GM19023 (cell line): ENCODE results near the gene HMG20A.

Source experiments
- ATAC-seq: cut with Tn5 transposase; IDR thresholded peaks from one replicate; pipeline ENCODE4 v1.9.1; 2021; ENCODE audit warnings: mild to moderate bottlenecking, moderate library complexity; ENCODE audit not compliant: unreplicated experiment

The HMG20A gene

DNA sequence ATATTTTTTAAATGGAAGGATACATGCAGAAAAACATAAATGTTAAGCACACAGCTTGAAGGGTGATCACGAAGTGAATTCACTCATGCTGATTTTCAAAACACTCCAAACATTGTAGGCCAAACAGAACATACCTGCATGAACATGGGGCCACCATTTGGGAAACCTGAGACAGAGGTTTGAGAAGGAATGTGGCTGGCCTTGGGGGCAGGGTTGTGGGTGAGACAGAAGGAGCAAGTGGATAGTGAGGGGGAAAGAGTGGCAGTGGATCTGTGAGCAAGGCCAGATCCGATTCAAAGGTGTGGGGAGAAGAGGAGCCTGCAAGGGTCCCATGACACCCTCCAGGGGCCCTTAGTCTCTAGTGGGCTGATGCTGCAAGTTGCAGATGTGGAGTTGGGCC is 94.9 kb downstream of the HMG20A start:
- ATAC-seq: no peak

DNA sequence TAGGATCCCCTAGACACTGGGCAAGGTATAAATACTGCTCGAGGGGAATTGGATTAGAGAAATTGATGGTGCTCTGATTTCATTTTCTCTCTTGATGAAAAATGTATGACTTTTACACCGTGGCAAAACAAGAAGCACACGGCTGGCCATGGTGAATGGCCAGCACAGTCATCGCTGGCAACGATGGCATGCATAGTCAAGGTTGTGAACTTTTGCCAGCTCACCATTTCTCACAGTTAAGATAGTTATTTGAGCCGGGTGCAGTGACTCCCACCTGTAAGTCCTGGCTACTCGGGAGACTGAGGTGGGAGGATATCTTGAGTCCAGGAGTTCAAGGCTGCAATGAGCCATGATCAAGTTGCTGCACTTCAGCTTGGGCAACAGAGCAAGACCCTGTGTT is 95.4 kb downstream of the HMG20A start:
- no peak for ATAC-seq

GRCh38 chr15:77516786-77517185 is 96.1 kb downstream of the HMG20A start:
- ATAC-seq: no peak

DNA sequence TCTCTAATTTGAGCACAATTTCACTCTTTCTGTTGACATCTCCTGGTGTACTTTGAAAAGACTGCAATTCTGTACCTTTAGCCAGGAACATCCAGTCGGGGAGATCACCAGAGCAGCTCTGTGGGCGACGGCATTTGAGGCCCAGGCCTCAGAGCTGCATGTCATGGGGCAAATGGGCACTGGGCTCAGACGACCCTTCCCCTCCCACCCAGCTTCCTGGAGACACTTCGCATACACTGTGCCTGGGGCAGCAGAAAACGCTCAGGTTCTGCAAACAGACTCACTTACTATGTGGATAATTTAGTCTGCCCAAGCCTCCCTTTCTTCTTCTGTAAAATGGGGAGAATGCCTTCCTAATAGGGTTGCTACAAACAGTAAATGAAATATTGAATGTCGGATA is 96.9 kb downstream of the HMG20A start:
- no peak for ATAC-seq

DNA sequence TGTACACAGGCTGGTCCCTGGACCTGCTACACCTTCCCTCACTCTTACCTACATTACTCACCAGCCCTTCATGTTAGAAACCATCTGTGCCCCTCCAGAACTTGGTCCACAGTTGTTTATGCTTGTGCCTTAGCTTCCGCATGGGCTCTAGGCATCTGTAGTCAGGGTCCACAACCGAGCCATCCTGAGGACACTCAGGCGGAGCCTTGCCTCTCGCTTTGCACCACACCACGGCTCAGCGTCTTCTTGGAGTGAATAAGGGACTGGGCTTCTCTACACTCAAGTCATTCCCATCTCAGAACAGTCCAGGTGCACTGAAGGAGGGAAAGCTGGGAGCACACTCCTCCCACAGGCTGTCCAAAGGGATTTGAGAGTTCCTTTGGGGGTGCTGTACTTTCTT is 97.8 kb downstream of the HMG20A start:
- no peak for ATAC-seq

DNA sequence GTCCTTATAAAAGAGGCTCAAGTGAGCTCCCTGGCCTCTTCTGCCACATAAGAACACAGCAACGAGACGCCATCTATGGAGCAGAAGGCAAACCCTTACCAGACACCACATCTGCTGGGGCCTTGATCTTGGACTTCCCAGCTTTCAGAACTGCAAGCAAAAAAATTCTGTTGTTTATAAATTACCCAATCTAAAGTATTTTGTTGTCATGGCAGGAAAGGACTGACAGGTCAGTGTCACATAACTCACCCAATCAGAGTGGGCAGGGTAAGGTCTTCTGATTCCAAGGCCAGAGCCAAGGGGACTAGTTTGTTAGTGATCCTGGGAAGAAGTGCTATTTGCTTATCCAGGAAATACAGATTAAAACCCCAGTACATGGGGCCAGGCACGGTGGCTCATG is 98.9 kb downstream of the HMG20A start:
- no peak for ATAC-seq

DNA sequence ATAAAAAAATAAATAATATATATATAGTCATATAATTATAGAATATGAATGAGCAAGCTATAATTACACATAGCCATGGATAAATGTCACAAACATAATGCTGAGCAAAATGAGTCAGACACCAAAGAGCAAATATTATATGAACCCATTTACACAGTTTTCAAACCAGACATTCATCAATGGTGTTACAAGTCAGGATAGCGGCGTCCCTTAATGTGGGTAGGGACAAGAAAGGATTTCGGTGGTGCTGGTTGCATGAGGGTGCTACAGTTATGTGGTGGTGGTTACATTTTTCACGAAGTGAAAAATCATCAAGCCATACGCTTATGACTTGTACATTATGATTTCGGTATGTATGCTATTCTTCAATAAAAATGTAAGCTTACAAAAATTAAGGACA is 100.5 kb downstream of the HMG20A start:
- no peak for ATAC-seq

GRCh38 chr15:77525400-77525811 is 104.7 kb downstream of the HMG20A start:
- no peak for ATAC-seq

DNA sequence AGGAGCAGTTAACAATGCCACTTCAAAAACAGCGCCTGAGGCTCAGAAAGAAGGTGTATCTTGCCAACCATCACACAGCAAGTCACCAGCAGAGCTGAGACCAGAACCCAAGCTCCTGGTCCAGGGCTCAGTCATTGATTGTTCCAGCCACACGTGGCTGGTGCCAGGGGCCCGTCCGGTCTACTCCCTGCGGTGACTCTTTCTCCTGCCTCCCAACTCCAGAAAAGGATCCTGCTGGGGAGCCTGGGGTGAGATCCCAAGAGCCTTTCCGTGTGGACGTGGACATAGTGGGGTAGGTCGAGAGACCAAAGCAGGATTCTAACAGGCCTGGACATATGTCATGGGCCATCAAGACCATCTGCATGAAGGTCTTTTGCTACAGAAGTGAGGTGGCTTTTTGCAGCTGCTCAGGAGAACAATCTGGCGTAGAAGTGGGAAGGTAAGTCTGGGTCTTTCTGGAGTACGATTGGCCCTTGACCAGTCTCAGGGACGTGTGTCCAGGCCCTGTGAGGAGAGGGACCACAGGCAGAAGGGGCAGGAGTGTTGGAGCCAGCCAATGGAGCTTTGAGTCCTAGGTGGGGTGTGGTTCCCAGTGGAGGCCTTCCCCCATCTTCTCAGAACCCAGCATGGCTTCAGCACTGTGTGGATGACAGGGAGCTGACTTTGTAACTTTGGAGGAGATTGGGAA is 105.4 kb downstream of the HMG20A start:
- no peak for ATAC-seq

DNA sequence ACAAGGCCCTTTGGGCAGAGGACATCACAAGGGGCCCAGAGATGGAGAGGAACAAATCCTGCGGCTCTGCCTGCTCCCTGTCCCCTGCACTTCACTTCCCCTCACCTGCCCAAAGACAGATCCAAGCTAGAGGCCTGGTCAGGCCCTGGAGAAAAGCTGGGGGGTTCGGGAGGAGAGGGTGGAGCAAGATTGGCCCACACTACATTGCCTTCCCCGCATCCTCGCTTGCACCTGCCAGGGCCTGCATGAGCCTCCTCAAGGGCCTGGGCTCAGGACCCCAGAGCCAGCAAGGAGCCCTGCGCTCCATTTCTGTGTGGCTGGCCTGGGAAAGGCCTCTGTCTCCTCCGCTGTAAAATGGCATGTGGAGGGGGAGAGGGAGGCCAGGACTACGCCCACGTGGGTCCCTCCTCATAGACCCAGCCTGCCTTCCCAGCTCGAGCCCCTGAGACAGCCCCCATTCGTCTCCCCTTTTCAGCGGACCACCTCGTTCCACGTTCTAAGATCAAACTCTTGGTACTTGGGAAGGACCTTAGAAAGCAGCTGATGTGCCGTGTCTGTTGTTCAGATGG is 106.0 kb downstream of the HMG20A start:
- no peak for ATAC-seq

DNA sequence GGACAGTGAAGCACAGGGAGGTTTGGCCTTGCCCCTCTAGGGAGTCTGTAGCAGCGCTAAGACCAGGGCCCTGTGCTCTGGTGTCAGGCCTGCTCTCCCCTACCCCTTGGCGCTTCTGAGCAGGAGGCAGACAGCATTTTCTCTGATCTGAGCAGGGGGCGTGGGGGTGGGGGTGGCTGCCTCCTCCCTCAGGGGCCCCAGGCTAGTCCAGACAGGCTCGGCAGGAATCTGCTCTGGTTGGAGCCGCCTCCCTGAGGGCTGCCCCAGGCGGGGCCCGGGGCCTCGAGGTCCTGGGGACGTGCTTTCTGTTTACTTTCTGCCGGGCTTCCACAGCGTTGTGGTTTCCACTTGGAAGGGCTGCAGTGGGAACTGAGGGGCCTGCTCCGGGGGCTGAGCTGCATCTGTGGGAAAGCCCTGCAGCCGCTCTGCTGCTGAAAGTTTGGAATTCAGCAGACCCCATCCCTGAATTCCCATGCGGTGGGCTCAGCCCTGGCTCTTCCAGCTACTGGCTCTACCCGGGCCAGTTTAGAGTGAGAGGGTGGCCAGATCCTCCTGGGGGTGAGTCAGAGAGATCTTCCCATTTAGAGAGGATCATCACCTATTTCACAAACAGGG is 106.6 kb downstream of the HMG20A start:
- ATAC-seq: no peak

DNA sequence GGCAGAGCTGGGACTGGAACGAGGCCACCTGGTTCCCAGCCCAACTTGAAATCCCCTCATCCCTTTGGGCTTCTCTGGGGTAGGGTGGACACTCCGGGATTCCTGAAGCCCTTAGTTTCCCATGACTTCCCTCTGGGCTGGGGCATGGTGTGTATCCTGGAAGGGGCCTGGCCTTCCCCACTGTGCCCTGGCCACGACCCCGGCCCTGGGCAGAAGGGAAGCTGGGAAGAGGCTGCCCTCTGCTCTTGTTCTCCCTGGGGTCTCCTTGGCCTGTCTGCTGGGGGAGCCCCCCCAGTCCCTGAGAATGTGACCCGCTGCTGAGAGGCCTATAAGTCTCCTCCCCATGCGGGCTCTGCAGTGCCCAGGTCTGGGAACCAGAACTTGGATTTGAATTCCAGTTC is 107.1 kb downstream of the HMG20A start:
- ATAC-seq: no peak

DNA sequence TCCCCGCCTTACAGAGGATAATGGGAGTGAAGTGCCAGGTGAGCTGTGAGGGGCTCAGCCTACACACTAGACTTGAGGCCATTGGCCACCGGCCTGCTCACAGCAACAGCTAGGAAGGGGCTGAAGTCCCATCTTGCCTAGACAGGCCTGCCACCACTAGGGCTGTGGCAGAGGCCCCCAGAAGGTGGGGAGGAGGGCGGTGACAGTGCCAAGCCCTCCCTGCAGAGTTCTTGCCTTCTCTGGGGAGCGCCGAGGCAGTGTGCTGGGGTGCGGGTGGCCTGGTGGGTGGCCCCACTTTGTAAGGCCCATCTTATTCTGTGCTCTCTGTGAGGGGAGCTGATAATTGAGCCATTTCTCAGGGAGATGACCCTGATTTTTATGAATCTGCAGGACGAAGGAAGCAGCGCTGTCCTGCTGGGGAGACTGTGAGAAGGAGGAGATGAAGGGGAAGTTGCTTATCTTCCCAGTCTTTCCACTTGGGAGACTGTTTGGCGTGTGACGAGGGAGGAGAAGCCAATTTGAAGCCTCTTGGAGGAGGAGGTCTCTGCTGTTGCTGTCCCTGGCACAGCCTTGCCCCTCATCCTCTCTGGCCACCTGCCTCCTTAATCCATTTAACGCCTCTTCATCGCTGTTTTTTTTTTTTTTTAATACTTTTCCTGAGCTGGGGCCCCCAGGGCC is 107.7 kb downstream of the HMG20A start:
- ATAC-seq: no peak

- no peak for ATAC-seq
These were observed 108.3 kb downstream of the HMG20A start for GRCh38 chr15:77528968-77529319.

DNA sequence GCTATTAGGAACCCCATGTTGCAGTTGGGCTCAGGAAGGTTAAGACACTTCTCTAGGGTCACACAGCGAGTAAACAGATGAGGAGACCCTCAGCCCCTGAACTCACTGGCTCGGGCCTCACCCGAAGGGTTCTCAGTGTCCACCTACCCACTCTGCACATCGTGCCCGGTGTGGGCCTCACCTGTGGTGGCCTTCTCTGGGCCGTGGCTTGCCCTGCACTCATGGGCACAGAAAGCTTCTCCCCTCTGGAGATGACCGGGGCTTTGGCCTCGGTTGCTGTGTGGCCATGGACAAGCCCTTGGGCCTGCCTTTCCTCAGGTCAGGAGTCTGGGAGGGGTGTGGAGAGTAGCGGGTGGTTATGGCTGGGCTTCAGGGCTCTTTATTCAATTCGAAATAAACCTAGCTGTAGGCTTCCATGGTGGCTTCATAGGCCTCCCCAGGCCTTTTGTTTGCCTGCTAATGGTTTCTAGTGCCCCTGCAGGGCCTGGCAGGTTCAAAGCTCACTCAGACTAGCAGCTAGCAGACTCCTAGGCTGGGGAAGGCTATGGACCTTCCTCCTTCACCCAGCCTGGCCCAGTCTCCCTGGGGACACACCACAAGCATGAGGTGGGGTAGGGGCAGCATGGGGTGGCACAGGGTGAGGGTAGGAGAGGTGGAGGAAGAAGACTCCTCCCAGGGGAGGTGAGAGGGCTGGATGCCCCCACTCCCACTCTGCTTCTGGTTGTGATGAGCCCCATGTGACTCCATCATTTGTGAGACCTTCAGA is 108.9 kb downstream of the HMG20A start:
- ATAC-seq: no peak

GRCh38 chr15:77530576-77530975 is 109.9 kb downstream of the HMG20A start:
- no peak for ATAC-seq

DNA sequence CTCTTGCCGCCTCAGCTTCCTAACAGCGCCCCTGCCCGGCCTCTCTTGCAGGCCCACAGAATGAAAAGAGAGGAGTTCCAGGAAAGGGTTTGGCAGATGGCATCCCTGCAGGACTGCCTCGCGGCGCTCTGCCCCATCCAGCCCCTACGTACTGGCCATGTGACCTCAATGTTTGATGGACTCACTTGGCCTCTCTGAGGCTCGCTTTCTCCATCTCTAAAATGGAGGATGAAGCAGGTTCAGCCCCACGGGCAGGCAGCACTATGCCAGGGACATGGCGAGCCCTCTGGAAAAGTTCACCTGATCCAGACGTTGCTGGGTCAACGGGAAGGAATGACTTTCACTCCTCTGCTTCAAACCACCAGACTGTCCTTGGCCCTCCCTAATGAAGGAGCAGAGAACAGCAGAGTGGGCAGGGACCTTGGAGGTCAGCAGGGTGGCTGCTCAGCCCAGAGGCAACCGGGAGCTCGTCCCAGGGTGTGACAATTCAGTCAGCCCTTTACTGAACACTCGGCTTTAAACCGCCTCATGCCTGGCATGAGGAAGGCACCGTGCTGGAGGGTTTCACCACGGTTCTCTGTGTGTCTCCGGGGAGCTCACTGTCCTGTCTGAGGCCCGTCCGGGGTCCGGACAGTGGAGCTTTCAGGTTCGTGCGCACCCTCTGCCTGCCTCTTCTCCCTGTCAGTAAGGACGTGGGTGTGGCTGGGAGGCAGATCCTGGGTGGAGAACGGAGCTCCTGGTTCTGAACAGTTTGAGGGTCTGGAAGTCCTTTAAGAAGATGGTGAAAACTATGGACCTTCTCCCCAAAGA is 110.7 kb downstream of the HMG20A start:
- no peak for ATAC-seq

GRCh38 chr15:77532067-77532710 is 111.5 kb downstream of the HMG20A start:
- no peak for ATAC-seq

- ATAC-seq: no peak
These were observed 112.2 kb downstream of the HMG20A start for GRCh38 chr15:77532846-77533245.
